Activated CD4-positive, alpha-beta T cell treated with anti-CD3 and anti-CD28 coated beads, Interleukin-2, amount 50 U/mL, for 24 hours (primary cell): Measurements from ENCODE around the gene TRIM71.
"Not testable (repeated sequence)": the region's sequence is repeated elsewhere in the genome, so short reads cannot be mapped to it uniquely, and the experiment has no call there.

ENCODE experiments used
- DNase-seq, 2 donors: peaks; one replicate each; pipeline ENCODE4 v3.0.0-alpha.2; 2020; ENCODE audit warnings: low read depth in 1 of 2, low spot score in 1 of 2

TRIM71 gene

GRCh38 chr3:32819551-32820348, 2.0 kb downstream of the TRIM71 start:
- no peak for DNase-seq

- DNase-seq, result no peak
These were observed 2.6 kb downstream of the TRIM71 start for GRCh38 chr3:32820430-32820829.

- no peak for DNase-seq
These were observed 3.3 kb downstream of the TRIM71 start for GRCh38 chr3:32820971-32821685.

- no peak for DNase-seq
These were observed 4.0 kb downstream of the TRIM71 start for GRCh38 chr3:32821686-32822296.

- no peak for DNase-seq
These were observed 5.1 kb downstream of the TRIM71 start for GRCh38 chr3:32822609-32823498.

GRCh38 chr3:32823641-32824184, 5.9 kb downstream of the TRIM71 start:
- DNase-seq, result not testable (repeated sequence)

- no peak for DNase-seq
These were observed 8.0 kb downstream of the TRIM71 start for GRCh38 chr3:32825601-32826375.

GRCh38 chr3:32831062-32831461, 13.3 kb downstream of the TRIM71 start:
- no peak for DNase-seq

- no peak for DNase-seq
These were observed 14.0 kb downstream of the TRIM71 start for GRCh38 chr3:32831791-32832190.

- DNase-seq, result no peak
These were observed 14.4 kb downstream of the TRIM71 start for GRCh38 chr3:32832193-32832592.

GRCh38 chr3:32835049-32835371, 17.2 kb downstream of the TRIM71 start:
- DNase-seq, result no peak

- DNase-seq, result no peak
These were observed 18.2 kb downstream of the TRIM71 start for GRCh38 chr3:32835961-32836360.

GRCh38 chr3:32836601-32837000, 18.8 kb downstream of the TRIM71 start:
- no peak for DNase-seq

GRCh38 chr3:32837366-32837765, 19.6 kb downstream of the TRIM71 start:
- no peak for DNase-seq

GRCh38 chr3:32837789-32838188, 20.0 kb downstream of the TRIM71 start:
- no peak for DNase-seq

- no peak for DNase-seq
These were observed 21.9 kb downstream of the TRIM71 start for GRCh38 chr3:32839714-32840085.

- no peak for DNase-seq
These were observed 22.5 kb downstream of the TRIM71 start for GRCh38 chr3:32840086-32840841.

- no peak for DNase-seq
These were observed 23.5 kb downstream of the TRIM71 start for GRCh38 chr3:32841341-32841740.

- DNase-seq, result no peak
These were observed 24.2 kb downstream of the TRIM71 start for GRCh38 chr3:32841867-32842470.
